HepG2 (cell line): ENCODE measurements around the gene RECQL5. TPM values are rescaled to one million over a fixed set of nuclear protein-coding genes. Genes with fewer than 3 reads are reported as not detected.
A peak's percentile ranks its signal among the peaks of the same experiment; 100 is the strongest.

Experiments used
- GLI4 ChIP-seq: sonication (generic); formaldehyde crosslinking; IDR thresholded peaks from 2 replicates; pipeline ENCODE4 v1.5.1; 2020; ENCODE audit warnings: missing genetic modification reagents, mild to moderate bottlenecking, moderate library complexity, borderline replicate concordance
- HOXA9 ChIP-seq: sonication (generic); formaldehyde crosslinking; IDR thresholded peaks from 2 replicates; pipeline ENCODE4 v1.8.1; 2022; ENCODE audit warnings: missing genetic modification reagents, mild to moderate bottlenecking, moderate library complexity, borderline replicate concordance
- IKZF5 ChIP-seq: IDR thresholded peaks from 2 replicates; pipeline ENCODE4 v1.6.1; 2018; ENCODE audit warnings: missing genetic modification reagents, mild to moderate bottlenecking, missing compliant biosample characterization
- JUND ChIP-seq: sonication (generic); formaldehyde crosslinking; IDR thresholded peaks from 2 replicates; pipeline ENCODE4 v1.8.0; 2022; ENCODE audit warnings: mild to moderate bottlenecking, missing genetic modification reagents
- KLF11 ChIP-seq: IDR thresholded peaks from 2 replicates; pipeline ENCODE4 v1.6.1; 2016; ENCODE audit warnings: missing compliant biosample characterization
- MATR3 ChIP-seq: sonication (generic); formaldehyde crosslinking; IDR thresholded peaks from 2 replicates; pipeline ENCODE4 v1.4.0; 2020; ENCODE audit warnings: missing genetic modification reagents
- NAIF1 ChIP-seq: sonication (generic); formaldehyde crosslinking; IDR thresholded peaks from 2 replicates; pipeline ENCODE4 v1.5.0; 2020; ENCODE audit warnings: mild to moderate bottlenecking, missing genetic modification reagents, borderline replicate concordance
- RFX1 ChIP-seq: fragments of 450-650 bp; IDR thresholded peaks from 2 replicates; pipeline ENCODE4 v1.6.1; 2017
- TOE1 ChIP-seq: sonication (generic); formaldehyde crosslinking; IDR thresholded peaks from 2 replicates; pipeline ENCODE4 v1.4.0; 2020; ENCODE audit warnings: mild to moderate bottlenecking, missing genetic modification reagents
- ZNF451 ChIP-seq: sonication (generic); formaldehyde crosslinking; IDR thresholded peaks from 2 replicates; pipeline ENCODE4 v1.5.0; 2020; ENCODE audit warnings: mild to moderate bottlenecking, missing genetic modification reagents
- ZNF558 ChIP-seq: sonication (generic); formaldehyde crosslinking; IDR thresholded peaks from 2 replicates; pipeline ENCODE4 v1.9.0; 2022; ENCODE audit warnings: mild to moderate bottlenecking, missing genetic modification reagents, borderline replicate concordance
- ZNF598 ChIP-seq: sonication (generic); formaldehyde crosslinking; IDR thresholded peaks from 2 replicates; pipeline ENCODE4 v1.5.1; 2020; ENCODE audit warnings: mild to moderate bottlenecking, missing genetic modification reagents, borderline replicate concordance
- ZNF713 ChIP-seq: sonication (generic); formaldehyde crosslinking; IDR thresholded peaks from 2 replicates; pipeline ENCODE4 v1.4.0; 2020; ENCODE audit warnings: mild to moderate bottlenecking, missing genetic modification reagents
- ZNF773 ChIP-seq: sonication (generic); formaldehyde crosslinking; IDR thresholded peaks from 2 replicates; pipeline ENCODE4 v1.4.0; 2020; ENCODE audit warnings: missing genetic modification reagents, borderline replicate concordance
- ZNF784 ChIP-seq: sonication (generic); formaldehyde crosslinking; IDR thresholded peaks from 2 replicates; pipeline ENCODE4 v1.5.1; 2020; ENCODE audit warnings: missing genetic modification reagents, mild to moderate bottlenecking, borderline replicate concordance
- ZSCAN29 ChIP-seq: sonication (generic); formaldehyde crosslinking; conservative IDR thresholded peaks from 2 replicates; pipeline ENCODE4 v1.4.0; 2020; ENCODE audit warnings: mild to moderate bottlenecking, missing genetic modification reagents
- polyA plus RNA-seq, 8 experiments: library from polyadenylated mRNA; depleted of rRNA in 3 of 8; stranded (reverse) in 7 of 8; unstranded in 1 of 8; fragments of >200 nt; fragmentation: Illumina TruSeq in 4 of 8; extraction: Trizol in 4 of 8; gene quantifications; 2 replicates each; pipeline versions ENCODE4 v1.2.1 to v1.2.3, GENCODE V29; 2011 to 2016; ENCODE audit warnings: low read depth in 4 of 8, missing spikeins in 1 of 8, mixed read lengths in 1 of 8; ENCODE audit not compliant: insufficient read depth in 1 of 8
- total RNA-seq, 5 experiments: library from RNA; depleted of rRNA; stranded (reverse); fragments of >200 nt; fragmentation: Illumina TruSeq; extraction: Trizol; gene quantifications; 2 replicates each; pipeline ENCODE4 v1.2.3, GENCODE V29; 2016; ENCODE audit warnings: low read depth in 1 of 5
- TF ChIP-seq, protein P1 (sequence below): sonication (generic); formaldehyde crosslinking; IDR thresholded peaks from 2 replicates; pipeline ENCODE4 v1.4.0; 2020; ENCODE audit warnings: missing genetic modification reagents, mild to moderate bottlenecking, borderline replicate concordance
- TF ChIP-seq, protein P2 (sequence below), 2 experiments: IDR thresholded peaks; 2 replicates each; pipeline ENCODE4 v1.6.1; 2011 to 2012; ENCODE audit warnings: low read length in 2 of 2, borderline replicate concordance in 1 of 2, low read depth in 1 of 2, mild to moderate bottlenecking in 1 of 2, moderate library complexity in 1 of 2

The RECQL5 gene
- total and polyA plus RNA-seq, 2 of the 13 experiments (the other 11 are each of a cell fraction or from before 2014, with no cell fraction given) = 27.7 to 32.0 TPM

DNA sequence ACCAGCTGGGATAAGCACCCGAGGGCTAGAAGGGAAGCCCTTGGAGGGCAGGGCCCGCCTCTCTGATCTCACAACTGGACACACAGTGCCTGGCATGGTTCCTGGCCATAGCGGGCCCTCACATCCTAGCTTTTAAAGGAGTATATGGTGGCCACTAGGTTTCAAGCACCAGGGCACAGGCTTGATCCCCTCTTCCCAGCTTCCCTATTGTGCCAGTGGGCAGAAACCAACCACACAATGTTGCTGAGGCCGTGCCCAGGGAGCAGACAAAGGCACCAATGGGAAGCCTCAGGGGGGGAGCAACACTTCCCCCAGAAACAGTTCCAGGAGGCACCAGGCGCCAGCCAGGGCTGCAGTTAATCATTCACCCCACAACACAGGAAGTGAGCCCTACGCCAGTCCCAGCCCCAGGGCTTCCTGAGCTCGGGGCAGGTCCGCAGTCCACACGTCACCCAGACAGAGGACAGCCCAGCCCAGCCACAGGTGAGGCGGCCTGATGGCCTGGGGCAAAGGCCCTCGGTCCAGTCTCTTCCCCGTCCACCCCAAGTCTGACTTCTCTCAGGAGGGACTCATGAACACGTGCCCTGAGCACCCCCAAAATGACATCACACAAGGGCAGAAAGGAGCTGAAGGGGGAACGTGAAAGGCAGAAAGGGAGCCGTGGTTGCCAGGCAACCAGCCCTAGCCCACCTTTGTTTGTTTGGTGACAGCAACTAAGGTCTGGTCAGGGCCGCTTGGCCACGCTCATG lies 20.9 kb downstream of the RECQL5 start (continued):
- TF ChIP-seq IKZF5 (CRISPR knock-in tag) = peak; percentile 88
- TF ChIP-seq ZNF773 = 0 out of 2 replicates have a peak, but pooled peaks have one; percentile 16
- no peak for TF ChIP-seq TOE1
- TF ChIP-seq, protein P1, sequence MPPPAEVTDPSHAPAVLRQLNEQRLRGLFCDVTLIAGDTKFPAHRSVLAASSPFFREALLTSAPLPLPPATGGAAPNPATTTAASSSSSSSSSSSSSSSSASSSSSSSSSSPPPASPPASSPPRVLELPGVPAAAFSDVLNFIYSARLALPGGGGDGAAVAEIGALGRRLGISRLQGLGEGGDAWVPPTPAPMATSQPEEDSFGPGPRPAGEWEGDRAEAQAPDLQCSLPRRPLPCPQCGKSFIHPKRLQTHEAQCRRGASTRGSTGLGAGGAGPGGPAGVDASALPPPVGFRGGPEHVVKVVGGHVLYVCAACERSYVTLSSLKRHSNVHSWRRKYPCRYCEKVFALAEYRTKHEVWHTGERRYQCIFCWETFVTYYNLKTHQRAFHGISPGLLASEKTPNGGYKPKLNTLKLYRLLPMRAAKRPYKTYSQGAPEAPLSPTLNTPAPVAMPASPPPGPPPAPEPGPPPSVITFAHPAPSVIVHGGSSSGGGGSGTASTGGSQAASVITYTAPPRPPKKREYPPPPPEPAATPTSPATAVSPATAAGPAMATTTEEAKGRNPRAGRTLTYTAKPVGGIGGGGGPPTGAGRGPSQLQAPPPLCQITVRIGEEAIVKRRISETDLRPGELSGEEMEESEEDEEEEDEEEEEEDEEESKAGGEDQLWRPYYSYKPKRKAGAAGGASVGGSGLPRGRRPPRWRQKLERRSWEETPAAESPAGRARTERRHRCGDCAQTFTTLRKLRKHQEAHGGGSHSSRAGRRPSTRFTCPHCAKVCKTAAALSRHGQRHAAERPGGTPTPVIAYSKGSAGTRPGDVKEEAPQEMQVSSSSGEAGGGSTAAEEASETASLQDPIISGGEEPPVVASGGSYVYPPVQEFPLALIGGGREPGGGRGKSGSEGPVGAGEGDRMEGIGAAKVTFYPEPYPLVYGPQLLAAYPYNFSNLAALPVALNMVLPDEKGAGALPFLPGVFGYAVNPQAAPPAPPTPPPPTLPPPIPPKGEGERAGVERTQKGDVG (CRISPR knock-in tag) = peak; percentile 95
- TF ChIP-seq MATR3 (CRISPR knock-in tag) = no peak
- peak; percentile 95 for TF ChIP-seq ZNF598 (CRISPR knock-in tag)
- TF ChIP-seq RFX1 = peak; percentile 87
- TF ChIP-seq, protein P2, sequence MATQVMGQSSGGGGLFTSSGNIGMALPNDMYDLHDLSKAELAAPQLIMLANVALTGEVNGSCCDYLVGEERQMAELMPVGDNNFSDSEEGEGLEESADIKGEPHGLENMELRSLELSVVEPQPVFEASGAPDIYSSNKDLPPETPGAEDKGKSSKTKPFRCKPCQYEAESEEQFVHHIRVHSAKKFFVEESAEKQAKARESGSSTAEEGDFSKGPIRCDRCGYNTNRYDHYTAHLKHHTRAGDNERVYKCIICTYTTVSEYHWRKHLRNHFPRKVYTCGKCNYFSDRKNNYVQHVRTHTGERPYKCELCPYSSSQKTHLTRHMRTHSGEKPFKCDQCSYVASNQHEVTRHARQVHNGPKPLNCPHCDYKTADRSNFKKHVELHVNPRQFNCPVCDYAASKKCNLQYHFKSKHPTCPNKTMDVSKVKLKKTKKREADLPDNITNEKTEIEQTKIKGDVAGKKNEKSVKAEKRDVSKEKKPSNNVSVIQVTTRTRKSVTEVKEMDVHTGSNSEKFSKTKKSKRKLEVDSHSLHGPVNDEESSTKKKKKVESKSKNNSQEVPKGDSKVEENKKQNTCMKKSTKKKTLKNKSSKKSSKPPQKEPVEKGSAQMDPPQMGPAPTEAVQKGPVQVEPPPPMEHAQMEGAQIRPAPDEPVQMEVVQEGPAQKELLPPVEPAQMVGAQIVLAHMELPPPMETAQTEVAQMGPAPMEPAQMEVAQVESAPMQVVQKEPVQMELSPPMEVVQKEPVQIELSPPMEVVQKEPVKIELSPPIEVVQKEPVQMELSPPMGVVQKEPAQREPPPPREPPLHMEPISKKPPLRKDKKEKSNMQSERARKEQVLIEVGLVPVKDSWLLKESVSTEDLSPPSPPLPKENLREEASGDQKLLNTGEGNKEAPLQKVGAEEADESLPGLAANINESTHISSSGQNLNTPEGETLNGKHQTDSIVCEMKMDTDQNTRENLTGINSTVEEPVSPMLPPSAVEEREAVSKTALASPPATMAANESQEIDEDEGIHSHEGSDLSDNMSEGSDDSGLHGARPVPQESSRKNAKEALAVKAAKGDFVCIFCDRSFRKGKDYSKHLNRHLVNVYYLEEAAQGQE (IDR thresholded peaks at IDR 0.05; ENCODE audit: borderline replicate concordance in 1 of 2, low read depth in 1 of 2, low read length in 2 of 2) = no peak
- TF ChIP-seq ZNF713 = peak; percentile 93; the same call in 1 of the 2 replicates
- TF ChIP-seq GLI4 (CRISPR knock-in tag) = peak; percentile 99
- TF ChIP-seq ZNF558 = no peak
- peak; percentile 84 for TF ChIP-seq ZNF451 (CRISPR knock-in tag)
- 0 out of 2 replicates have a peak, but pooled peaks have one; percentile 70 for TF ChIP-seq KLF11 (CRISPR knock-in tag)
- no peak for TF ChIP-seq ZSCAN29 (CRISPR knock-in tag)
- no peak for TF ChIP-seq HOXA9
- TF ChIP-seq ZNF784 (CRISPR knock-in tag) = peak; percentile 97
- TF ChIP-seq JUND (CRISPR knock-in tag) = peak; percentile 14; the same call in 1 of the 2 replicates
- peak; percentile 94; the same call in 1 of the 2 replicates for TF ChIP-seq NAIF1 (CRISPR knock-in tag)
